ENCODE data around the gene DDX1. TPM values are rescaled to one million over a fixed set of nuclear protein-coding genes. Genes with fewer than 3 reads are reported as not detected.

The DDX1 gene
- total RNA-seq, 4 donors from 2014 or later = 48.7 to 60.0 (median 55.1) TPM

- TF ChIP-seq CTCF (IDR thresholded peaks at IDR 0.05) = no peak
- DNase-seq (ENCODE audit: low spot score) (no peak), ATAC-seq (ENCODE audit: low FRiP score) (no peak)
Observed at GRCh38 chr2:15658911-15659310, 67.2 kb downstream of the DDX1 start.

GRCh38 chr2:15660491-15661294, 69.0 kb downstream of the DDX1 start:
- ATAC-seq (ENCODE audit: low FRiP score) (no peak), DNase-seq (ENCODE audit: low spot score) (no peak)
- no peak for TF ChIP-seq CTCF (IDR thresholded peaks at IDR 0.05)

GRCh38 chr2:15661295-15661569, 69.6 kb downstream of the DDX1 start:
- ATAC-seq (ENCODE audit: low FRiP score) = no peak

GRCh38 chr2:15662026-15662425, 70.4 kb downstream of the DDX1 start:
- no peak for TF ChIP-seq CTCF (IDR thresholded peaks at IDR 0.05)
- no peak for DNase-seq (ENCODE audit: low spot score)
- ATAC-seq (ENCODE audit: low FRiP score) = no peak

More at GRCh38 chr2:15661295-15661569, 69.6 kb downstream of the DDX1 start:
- DNase-seq (ENCODE audit: low spot score) = no peak
- TF ChIP-seq CTCF (IDR thresholded peaks at IDR 0.05) = no peak

- no peak for DNase-seq (ENCODE audit: low spot score)
- TF ChIP-seq CTCF (IDR thresholded peaks at IDR 0.05) = no peak
- no peak for ATAC-seq (ENCODE audit: low FRiP score)
Observed at GRCh38 chr2:15662579-15662978, 70.9 kb downstream of the DDX1 start.

GRCh38 chr2:15663802-15664201, 72.1 kb downstream of the DDX1 start:
- DNase-seq (ENCODE audit: low spot score) (no peak), ATAC-seq (ENCODE audit: low FRiP score) (no peak)
- no peak for TF ChIP-seq CTCF (IDR thresholded peaks at IDR 0.05)

Measured in omental fat pad (tissue), 4 donors.